Liver (tissue), 9 donors: Measurements from ENCODE around the gene ZNF212. TPM values are rescaled to one million over a fixed set of nuclear protein-coding genes. Genes with fewer than 3 reads are reported as not detected.

Source experiments
- DNase-seq: peaks from one replicate; pipeline ENCODE4 v3.0.0-alpha.2; 2017; ENCODE audit warnings: low spot score
- H3K27ac ChIP-seq, 2 donors: one replicate each; pipeline ENCODE4 v1.7.0; 2013; ENCODE audit warnings: inconsistent platforms in 2 of 2, low read length in 2 of 2, control low read depth in 1 of 2, low read depth in 1 of 2, mild to moderate bottlenecking in 1 of 2
- H3K27me3 ChIP-seq, 4 donors: one replicate each; pipeline versions ENCODE4 v1.6.1 to v1.7.0; 2013; ENCODE audit warnings: low read length in 3 of 4, inconsistent platforms in 1 of 4, mild to moderate bottlenecking in 1 of 4, moderate library complexity in 1 of 4; ENCODE audit not compliant: control insufficient read depth in 4 of 4, insufficient read depth in 4 of 4
- H3K36me3 ChIP-seq, 4 donors: one replicate each; pipeline versions ENCODE4 v1.6.1 to v1.7.0; 2013; ENCODE audit warnings: low read length in 3 of 4, mild to moderate bottlenecking in 3 of 4, low read depth in 1 of 4, moderate library complexity in 1 of 4; ENCODE audit not compliant: control insufficient read depth in 4 of 4, insufficient read depth in 3 of 4
- H3K4me1 ChIP-seq, 4 donors: one replicate each; pipeline versions ENCODE4 v1.6.1 to v1.7.0; 2013; ENCODE audit warnings: low read length in 3 of 4, mild to moderate bottlenecking in 3 of 4, moderate library complexity in 1 of 4; ENCODE audit not compliant: control insufficient read depth in 4 of 4, insufficient read depth in 4 of 4
- H3K4me3 ChIP-seq, 3 donors: one replicate each; pipeline versions ENCODE4 v1.6.1 to v1.7.0; 2013; ENCODE audit warnings: low read length in 3 of 3, control low read depth in 1 of 3, low read depth in 1 of 3, mild to moderate bottlenecking in 1 of 3
- H3K9ac ChIP-seq, 2 donors: one replicate each; pipeline ENCODE4 v1.7.0; 2013; ENCODE audit warnings: low read length in 2 of 2, mild to moderate bottlenecking in 2 of 2, moderate library complexity in 2 of 2, control low read depth in 1 of 2, low read depth in 1 of 2
- H3K9me3 ChIP-seq, 4 donors: one replicate each; pipeline versions ENCODE4 v1.6.1 to v1.7.0; 2013; ENCODE audit warnings: low read length in 3 of 4; ENCODE audit not compliant: control insufficient read depth in 4 of 4
- CTCF ChIP-seq: fragments of 150-350 bp; IDR thresholded peaks from 2 replicates; pipeline ENCODE4 v1.5.1; 2017; ENCODE audit warnings: improper control_type of control experiment, low read depth, low read length; ENCODE audit not compliant: missing input control
- EGR1 ChIP-seq, 2 donors: IDR thresholded peaks; 2 replicates each; pipeline ENCODE4 v1.6.1; 2016 to 2018; ENCODE audit warnings: antibody characterized with exemption in 2 of 2, low read depth in 2 of 2
- FOXA1 ChIP-seq: IDR thresholded peaks from 2 replicates; pipeline ENCODE4 v1.6.1; 2016; ENCODE audit warnings: antibody characterized with exemption
- FOXA2 ChIP-seq: IDR thresholded peaks from 2 replicates; pipeline ENCODE4 v1.6.1; 2016; ENCODE audit warnings: antibody characterized with exemption
- GABPA ChIP-seq, 2 donors: IDR thresholded peaks in 1 of 2; conservative IDR thresholded peaks in 1 of 2; 2 replicates each; pipeline ENCODE4 v1.6.1; 2016; ENCODE audit warnings: antibody characterized with exemption in 2 of 2, mild to moderate bottlenecking in 1 of 2, moderate library complexity in 1 of 2
- HNF4G ChIP-seq: IDR thresholded peaks from 2 replicates; pipeline ENCODE4 v1.6.1; 2016; ENCODE audit warnings: antibody characterized with exemption
- JUND ChIP-seq, 2 donors: IDR thresholded peaks; 2 replicates each; pipeline ENCODE4 v1.6.1; 2016; ENCODE audit warnings: antibody characterized with exemption in 2 of 2
- MAX ChIP-seq: IDR thresholded peaks from 2 replicates; pipeline ENCODE4 v1.6.1; 2016; ENCODE audit warnings: antibody characterized with exemption
- NR2F2 ChIP-seq: IDR thresholded peaks from 2 replicates; pipeline ENCODE4 v1.6.1; 2016; ENCODE audit warnings: antibody characterized with exemption
- RAD21 ChIP-seq, 2 donors: IDR thresholded peaks; 2 replicates each; pipeline ENCODE4 v1.6.1; 2016; ENCODE audit warnings: antibody characterized with exemption in 2 of 2, mild to moderate bottlenecking in 2 of 2
- REST ChIP-seq: IDR thresholded peaks from 2 replicates; pipeline ENCODE4 v1.6.1; 2016; ENCODE audit warnings: antibody characterized with exemption, mild to moderate bottlenecking
- RXRA ChIP-seq, 2 donors: IDR thresholded peaks; 2 replicates each; pipeline ENCODE4 v1.6.1; 2017 to 2018; ENCODE audit warnings: antibody characterized with exemption in 2 of 2, mild to moderate bottlenecking in 1 of 2
- SP1 ChIP-seq: IDR thresholded peaks from 2 replicates; pipeline ENCODE4 v1.6.1; 2018; ENCODE audit warnings: antibody characterized with exemption, mild to moderate bottlenecking
- TAF1 ChIP-seq: conservative IDR thresholded peaks from 2 replicates; pipeline ENCODE4 v1.6.1; 2016; ENCODE audit warnings: antibody characterized with exemption, mild to moderate bottlenecking
- YY1 ChIP-seq: IDR thresholded peaks from 2 replicates; pipeline ENCODE4 v1.6.1; 2016; ENCODE audit warnings: antibody characterized with exemption, mild to moderate bottlenecking
- WGBS: extraction: QIAGEN DNeasy Blood & Tissue Kit; methylation state at CpG from one replicate; pipeline ENCODE4 v1.1.7; 2013; 5-methylcytosine and 5-hydroxymethylcytosine counted together
- polyA plus RNA-seq, 2 donors: library from polyadenylated mRNA; stranded (reverse) in 1 of 2; unstranded in 1 of 2; fragments of 200-250 nt in 1 of 2; fragments of >200 nt in 1 of 2; fragmentation: Nextera tagmentation in 1 of 2; extraction: Ambion mirVana in 1 of 2; gene quantifications; one replicate each; pipeline versions ENCODE4 v1.2.1 to v1.2.3, GENCODE V29; 2013 to 2015
- total RNA-seq, 2 donors: library from RNA; depleted of rRNA; stranded (reverse); fragments of >200 nt; gene quantifications; one replicate each; pipeline ENCODE4 v1.2.3, GENCODE V29; 2014
- donor health status: healthy.
- donor health status: healthy.
- donor health status: healthy.
- donor health status: healthy.
- donor health status: healthy.

Gene ZNF212
- total and polyA plus RNA-seq, 4 donors = 3.4 to 4.9 (median 3.7) TPM

GRCh38 chr7:149295481-149295850 lies 56.0 kb downstream of the ZNF212 start:
- no peak overlapping the region for H3K4me3 ChIP-seq
- H3K9me3 ChIP-seq = peaks cover 0 to 2% (median 0%) of the 10 kb centered on the region in 4 donors
- no peak overlapping the region for H3K9ac ChIP-seq
- no peak for TF ChIP-seq JUND (IDR thresholded peaks at IDR 0.05)
- TF ChIP-seq CTCF = no peak
- no peak for TF ChIP-seq EGR1 (IDR thresholded peaks at IDR 0.05; ENCODE audit: low read depth in 2 of 2)
- no peak for TF ChIP-seq SP1
- no peak for TF ChIP-seq REST
- no peak for TF ChIP-seq FOXA1
- no peaks in the 10 kb centered on the region for H3K27me3 ChIP-seq
- H3K4me1 ChIP-seq = no peaks in the 10 kb centered on the region
- peaks cover 0 to 3% (median under 1%) of the 10 kb centered on the region in 4 donors for H3K36me3 ChIP-seq
- no peak overlapping the region for H3K27ac ChIP-seq
- DNase-seq = no peak
- 98% methylated on average over 6 of the region's 6 CpGs for WGBS

GRCh38 chr7:149296368-149296767 lies 56.9 kb downstream of the ZNF212 start:
- 95% methylated on average over 4 of the region's 4 CpGs for WGBS
- no peak overlapping the region for H3K4me3 ChIP-seq
- no peaks in the 10 kb centered on the region for H3K4me1 ChIP-seq
- peaks cover 0 to 2% (median 0%) of the 10 kb centered on the region in 4 donors for H3K9me3 ChIP-seq
- no peaks in the 10 kb centered on the region for H3K27me3 ChIP-seq
- no peak overlapping the region for H3K27ac ChIP-seq
- TF ChIP-seq GABPA (IDR thresholded peaks at IDR 0.05 in 1 of 2, conservative IDR thresholded peaks at IDR 0.05 in 1 of 2) = no peak
- no peak for TF ChIP-seq EGR1 (IDR thresholded peaks at IDR 0.05; ENCODE audit: low read depth in 2 of 2)
- TF ChIP-seq HNF4G = no peak
- no peak for DNase-seq
- H3K36me3 ChIP-seq = peaks cover 0 to 3% (median under 1%) of the 10 kb centered on the region in 4 donors
- H3K9ac ChIP-seq = no peak overlapping the region

GRCh38 chr7:149297034-149297755 lies 57.7 kb downstream of the ZNF212 start:
- 81% methylated on average over 5 of the region's 5 CpGs for WGBS
- Histone ChIP-seq H3K36me3 (peaks cover 0 to 3% (median 0%) of the 10 kb centered on the region in 4 donors), H3K9me3 (peaks cover 0 to 2% (median 0%) of the 10 kb centered on the region in 4 donors), H3K27ac (no peak overlapping the region), H3K4me3 (no peak overlapping the region), H3K27me3 (no peaks in the 10 kb centered on the region), H3K4me1 (no peaks in the 10 kb centered on the region), H3K9ac (no peak overlapping the region)
- no peak for DNase-seq
- TF ChIP-seq TAF1 = no peak
- no peak for TF ChIP-seq REST
- TF ChIP-seq GABPA (IDR thresholded peaks at IDR 0.05 in 1 of 2, conservative IDR thresholded peaks at IDR 0.05 in 1 of 2) = no peak
- TF ChIP-seq CTCF = no peak
- no peak for TF ChIP-seq NR2F2
- no peak for TF ChIP-seq FOXA2
- TF ChIP-seq YY1 = no peak
- no peak for TF ChIP-seq MAX
- no peak for TF ChIP-seq RAD21 (IDR thresholded peaks at IDR 0.05)
- no peak for TF ChIP-seq JUND (IDR thresholded peaks at IDR 0.05)
- TF ChIP-seq RXRA (IDR thresholded peaks at IDR 0.05) = no peak
- no peak for TF ChIP-seq HNF4G
